NCI-H226 (cell line): ENCODE measurements around the gene METTL27.

Source experiments
- DNase-seq: peaks from one replicate; pipeline ENCODE4 v3.0.0-alpha.2; 2015

The METTL27 gene

GRCh38 chr7:73869011-73869798 lies 26.9 kb upstream of the METTL27 start:
- DNase-seq: no peak

GRCh38 chr7:73866446-73866767 lies 24.1 kb upstream of the METTL27 start:
- no peak for DNase-seq

GRCh38 chr7:73865738-73866445 lies 23.6 kb upstream of the METTL27 start:
- peak; percentile 33 for DNase-seq

- DNase-seq: no peak
Measured at GRCh38 chr7:73864981-73865711, 22.8 kb upstream of the METTL27 start.

- no peak for DNase-seq
Measured at GRCh38 chr7:73861305-73861704, 19.0 kb upstream of the METTL27 start.

- DNase-seq: no peak
Measured at GRCh38 chr7:73860859-73861258, 18.5 kb upstream of the METTL27 start, which contains the start of gene TMEM270. Gene TMEM270, plus strand, starts transcription at chr7:73861159. Its CDS starts 36 bp downstream, at chr7:73861195.

GRCh38 chr7:73858807-73859206 lies 16.5 kb upstream of the METTL27 start:
- DNase-seq: no peak

- DNase-seq: no peak
Measured at GRCh38 chr7:73856941-73857340, 14.6 kb upstream of the METTL27 start.

- no peak for DNase-seq
Measured at GRCh38 chr7:73852500-73852899, 10.2 kb upstream of the METTL27 start.

- peak; percentile 95 for DNase-seq
Measured at GRCh38 chr7:73851410-73852338, 9.4 kb upstream of the METTL27 start.

GRCh38 chr7:73850781-73851207 lies 8.5 kb upstream of the METTL27 start:
- DNase-seq: peak; percentile 99

GRCh38 chr7:73847941-73848723 lies 5.8 kb upstream of the METTL27 start:
- DNase-seq: no peak

- DNase-seq: peak; percentile 57
Measured at GRCh38 chr7:73845701-73846195, 3.4 kb upstream of the METTL27 start.

- DNase-seq: peak; percentile 89
Measured at GRCh38 chr7:73844848-73845460, 2.6 kb upstream of the METTL27 start.

GRCh38 chr7:73844131-73844547 lies 1.8 kb upstream of the METTL27 start:
- no peak for DNase-seq

- DNase-seq: no peak
Measured at GRCh38 chr7:73841689-73842066, 638 bp downstream of the METTL27 start.

GRCh38 chr7:73840715-73841379 lies 1.5 kb downstream of the METTL27 start:
- DNase-seq: no peak

GRCh38 chr7:73839743-73840714 lies 2.3 kb downstream of the METTL27 start:
- DNase-seq: no peak

- DNase-seq: no peak
Measured at GRCh38 chr7:73839290-73839689, 3.0 kb downstream of the METTL27 start.
